Heart left ventricle (tissue), 16 donors: ENCODE measurements around the gene C1orf50. TPM values are rescaled to one million over a fixed set of nuclear protein-coding genes. Genes with fewer than 3 reads are reported as not detected.

Experiments
- ATAC-seq, 4 donors: fragments of 200-7000 bp; cut with Tn5 transposase; one replicate each; pipeline ENCODE4 v1.9.1; 2020 to 2022; ENCODE audit warnings: moderate library complexity in 4 of 4, mild to moderate bottlenecking in 3 of 4, moderate number of reproducible peaks in 1 of 4
- DNase-seq, 5 donors: peaks; one replicate each; pipeline ENCODE4 v3.0.0-alpha.2; 2020
- H3K27ac ChIP-seq, 12 donors: fragments of 200-600 bp; sonication (generic) in 4 of 12; one replicate each; pipeline versions ENCODE4 v1.5.0 to v1.8.0; 2016 to 2022; ENCODE audit warnings: mild to moderate bottlenecking in 2 of 12
- H3K27me3 ChIP-seq, 9 donors: fragments of 200-600 bp; sonication (generic) in 2 of 9; one replicate each; pipeline versions ENCODE4 v1.5.1 to v1.8.0; 2016 to 2022; ENCODE audit warnings: mild to moderate bottlenecking in 3 of 9
- H3K36me3 ChIP-seq, 9 donors: fragments of 200-600 bp; sonication (generic) in 2 of 9; one replicate each; pipeline versions ENCODE4 v1.5.0 to v1.8.0; 2018 to 2022; ENCODE audit warnings: mild to moderate bottlenecking in 2 of 9
- H3K4me1 ChIP-seq, 12 donors: fragments of 200-600 bp; sonication (generic) in 4 of 12; one replicate each; pipeline versions ENCODE4 v1.5.0 to v1.8.0; 2016 to 2022; ENCODE audit warnings: mild to moderate bottlenecking in 3 of 12
- H3K4me3 ChIP-seq, 12 donors: fragments of 200-600 bp; sonication (generic) in 4 of 12; one replicate each; pipeline versions ENCODE4 v1.5.0 to v1.8.0; 2017 to 2022; ENCODE audit warnings: mild to moderate bottlenecking in 9 of 12, moderate library complexity in 4 of 12
- H3K9me3 ChIP-seq, 12 donors: fragments of 200-600 bp; sonication (generic) in 4 of 12; one replicate each; pipeline versions ENCODE4 v1.5.0 to v1.8.0; 2016 to 2022; ENCODE audit warnings: mild to moderate bottlenecking in 1 of 12
- CTCF ChIP-seq, 12 donors: fragments of 200-600 bp; sonication (generic) in 4 of 12; IDR thresholded peaks; one replicate each; pipeline versions ENCODE4 v1.5.0 to v1.8.0; 2018 to 2022; ENCODE audit warnings: antibody characterized with exemption in 12 of 12, mild to moderate bottlenecking in 5 of 12
- POLR2A ChIP-seq, 2 donors: fragments of 450-650 bp; IDR thresholded peaks; one replicate each; pipeline ENCODE4 v1.6.1; 2017; ENCODE audit warnings: antibody characterized with exemption in 2 of 2, mild to moderate bottlenecking in 2 of 2, moderate library complexity in 2 of 2
- WGBS, 4 donors: extraction: QIAGEN DNeasy Blood & Tissue Kit in 2 of 4; methylation state at CpG; one replicate each; pipeline versions ENCODE4 v1.1.5 to v1.1.7; 2013 to 2018; 5-methylcytosine and 5-hydroxymethylcytosine counted together
- intact Hi-C, 10 donors: fragments of 100-400 bp; cut with DNase I; formaldehyde crosslinking; loops; one replicate each; pipeline versions ENCODE4 v1.11.1 to v1.14.2; 2022
- polyA plus RNA-seq, 2 donors: library from polyadenylated mRNA; stranded (reverse); fragments of 200-250 nt; gene quantifications; one replicate each; pipeline ENCODE4 v1.2.3, GENCODE V29; 2013
- total RNA-seq, 9 donors: library from RNA; depleted of rRNA in 2 of 9; stranded (reverse); fragments of >200 nt in 2 of 9; fragmentation: NEBNext Ultra II Directional in 3 of 9; extraction: Animal tissue kit (Norgen Biotek cat#: 25700) in 3 of 9; gene quantifications; one replicate each; pipeline versions ENCODE4 v1.1.0 to v1.2.4, GENCODE V29; 2016 to 2023
- donor health status: ischemic (EF 13 %, LVEDD 7.1; RV severe dilation, severe dysfunction).
- donor health status: healthy with polysubstance abuse.
- donor health status: DM: no; HTN: yes; CAD: no.
- donor health status: DM: no; HTN: no; CAD: no.
- donor health status: ischemic (EF 25% LVEDD 6.9; RV normal size, moderate dysfunction).
- donor health status: ischemic (EF 25% LVEDD 5.7; RV mildly dilated, moderate dysfunction).
- donor health status: healthy.
- donor health status: DM: yes; HTN: yes; CAD: no.
- donor health status: ischemic (EF 35%, LVEDD 5.7; RV mildly dilated, moderate dysfunction).
- donor health status: nonischemic (EF 11% LVEDD 7.7; RV severe dilation, severe dysfunction).
- donor health status: DM: yes; HTN: yes; CAD: no.
- donor health status: PGD.
- donor health status: ischemic (EF 29% LVEDD 5.4; RV normal size, mild dysfunction).
- donor health status: nonischemic (EF 23%, LVEDD 6.1; RV moderate dilation, normal function).

Gene C1orf50
- total and polyA plus RNA-seq, 11 donors: 3.0 to 9.2 (median 5.6) TPM

- H3K9me3 ChIP-seq: no peaks in the 10 kb centered on the region
- H3K27ac ChIP-seq: no peak overlapping the region
- no peak overlapping the region for H3K4me3 ChIP-seq
- TF ChIP-seq CTCF (IDR thresholded peaks at IDR 0.05): no peak
- no peak for TF ChIP-seq POLR2A (IDR thresholded peaks at IDR 0.05)
- 75 to 81% (median 78%) methylated on average over 10 of the region's 10 CpGs for WGBS, 4 donors
- peak in 1 of 4 donors; percentile 36 for ATAC-seq
- intact Hi-C loops: no loop called here
- H3K36me3 ChIP-seq: no peaks in the 10 kb centered on the region
- no peaks in the 10 kb centered on the region for H3K27me3 ChIP-seq
- peaks cover 0 to 10% (median 0%) of the 10 kb centered on the region in 12 donors for H3K4me1 ChIP-seq
- no peak for DNase-seq
These were observed 34.8 kb upstream of the C1orf50 start for GRCh38 chr1:42732126-42732680.

- no peak for DNase-seq
- intact Hi-C loops: no loop called here
- Histone ChIP-seq H3K36me3 (no peaks in the 10 kb centered on the region), H3K9me3 (no peaks in the 10 kb centered on the region), H3K4me3 (no peak overlapping the region), H3K27ac (no peak overlapping the region), H3K27me3 (no peaks in the 10 kb centered on the region), H3K4me1 (peaks cover 0 to 18% (median 0%) of the 10 kb centered on the region in 12 donors)
- TF ChIP-seq POLR2A (IDR thresholded peaks at IDR 0.05): no peak
- TF ChIP-seq CTCF (IDR thresholded peaks at IDR 0.05): no peak
- WGBS, 4 donors: 88 to 95% (median 91%) methylated on average over 8 to 12 of the region's 12 CpGs
- ATAC-seq: no peak
These were observed 33.4 kb upstream of the C1orf50 start for GRCh38 chr1:42733415-42734200.

- intact Hi-C loops: no loop called here
- no peak for DNase-seq
- no peak for ATAC-seq
- Histone ChIP-seq H3K36me3 (no peaks in the 10 kb centered on the region), H3K4me1 (peaks cover 0 to 18% (median 0%) of the 10 kb centered on the region in 12 donors), H3K9me3 (no peaks in the 10 kb centered on the region), H3K27me3 (no peaks in the 10 kb centered on the region), H3K27ac (no peak overlapping the region), H3K4me3 (no peak overlapping the region)
- 86 to 96% (median 90%) methylated on average over 6 to 7 of the region's 7 CpGs for WGBS, 4 donors
- no peak for TF ChIP-seq POLR2A (IDR thresholded peaks at IDR 0.05)
These were observed 32.6 kb upstream of the C1orf50 start for GRCh38 chr1:42734201-42735035.

- no peak for ATAC-seq
- intact Hi-C loops: no loop called here
- 84 to 92% (median 86%) methylated on average over 4 to 11 of the region's 11 CpGs for WGBS, 4 donors
- TF ChIP-seq CTCF (IDR thresholded peaks at IDR 0.05): no peak
- no peak for TF ChIP-seq POLR2A (IDR thresholded peaks at IDR 0.05)
- no peaks in the 10 kb centered on the region for H3K27me3 ChIP-seq
- DNase-seq: no peak
- peaks cover 0 to 18% (median 0%) of the 10 kb centered on the region in 12 donors for H3K4me1 ChIP-seq
- H3K9me3 ChIP-seq: no peaks in the 10 kb centered on the region
- H3K4me3 ChIP-seq: no peak overlapping the region
- H3K27ac ChIP-seq: no peak overlapping the region
- H3K36me3 ChIP-seq: no peaks in the 10 kb centered on the region
These were observed 32.0 kb upstream of the C1orf50 start for GRCh38 chr1:42735056-42735455.
